ENCODE data around the gene VPS18.

DNA sequence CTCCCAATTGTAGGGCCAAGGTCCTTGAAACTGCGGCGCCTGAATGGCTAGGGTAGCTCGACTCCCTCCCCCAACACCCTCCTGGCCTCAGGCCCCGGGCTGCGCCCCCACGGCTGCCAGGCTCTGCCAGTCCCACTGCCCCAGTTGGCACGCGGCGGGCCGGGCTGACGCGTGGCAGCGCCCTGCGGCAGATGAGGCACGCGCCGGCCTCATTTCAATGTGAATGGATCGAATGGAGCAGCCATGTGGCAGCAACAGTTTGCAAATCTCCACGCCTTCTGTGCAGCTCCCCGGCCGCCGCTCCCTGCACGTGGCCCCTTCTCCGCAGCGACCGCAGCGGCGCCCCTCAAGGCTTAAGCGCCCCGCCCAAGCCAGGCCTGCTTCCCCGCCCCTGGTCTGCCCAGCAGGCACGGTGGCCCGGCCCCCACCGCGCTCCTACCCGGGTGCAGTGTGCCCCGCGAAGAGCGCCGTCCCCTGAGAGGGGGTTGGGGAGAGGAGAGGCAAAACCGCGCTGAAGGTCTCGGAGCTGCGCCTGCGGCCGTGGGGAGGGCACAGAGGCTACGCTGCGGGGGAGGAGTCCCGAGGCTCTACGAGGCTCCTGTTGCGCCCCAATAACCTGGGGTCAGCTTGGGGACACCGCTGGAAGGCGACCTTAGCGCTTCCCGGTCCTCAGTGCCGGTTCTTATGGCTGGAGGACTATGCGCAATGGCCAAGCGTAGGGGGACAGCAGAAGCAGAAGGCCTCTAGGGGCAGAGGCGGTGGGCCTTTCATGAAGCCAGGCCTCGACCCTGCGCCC is 31.8 kb downstream of the VPS18 start:
- TF ChIP-seq EZH2 (IDR thresholded peaks at IDR 0.05; ENCODE audit: borderline replicate concordance, insufficient read depth, low read depth, low read length, poor library complexity, severe bottlenecking), result peak; percentile 63
- TF ChIP-seq CTCF (IDR thresholded peaks at IDR 0.05), result no peak

Measured in B cell (primary cell).